Measurements from ENCODE around the gene RTKN2. TPM values are rescaled to one million over a fixed set of nuclear protein-coding genes. Genes with fewer than 3 reads are reported as not detected.

RTKN2 gene
- polyA plus RNA-seq, 1 donor from 2014 or later = 4.7 TPM

DNA sequence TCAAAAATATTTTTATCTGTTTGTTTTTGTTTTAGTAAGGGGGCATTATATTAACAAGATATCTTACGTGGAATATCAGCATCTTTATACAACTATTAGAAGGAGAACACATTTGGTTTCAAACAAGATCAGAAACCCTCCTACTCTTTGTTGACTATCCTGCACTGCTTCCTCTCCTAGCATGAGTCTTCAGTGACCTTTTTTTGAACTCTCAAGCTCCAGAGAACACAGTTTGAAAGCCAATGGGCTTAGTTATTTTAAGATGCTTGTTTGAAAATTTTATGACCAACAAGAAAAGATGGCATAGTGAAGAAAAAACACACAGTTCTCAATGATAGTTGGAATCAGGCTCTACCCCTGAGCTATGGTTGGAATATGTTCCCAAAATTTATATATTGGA is 37.2 kb upstream of the RTKN2 start:
- no peak for TF ChIP-seq TAF1 (IDR thresholded peaks at IDR 0.05; ENCODE audit: low read depth)
- no peak for TF ChIP-seq POLR2AphosphoS5 (IDR thresholded peaks at IDR 0.05)
- TF ChIP-seq, protein P1, sequence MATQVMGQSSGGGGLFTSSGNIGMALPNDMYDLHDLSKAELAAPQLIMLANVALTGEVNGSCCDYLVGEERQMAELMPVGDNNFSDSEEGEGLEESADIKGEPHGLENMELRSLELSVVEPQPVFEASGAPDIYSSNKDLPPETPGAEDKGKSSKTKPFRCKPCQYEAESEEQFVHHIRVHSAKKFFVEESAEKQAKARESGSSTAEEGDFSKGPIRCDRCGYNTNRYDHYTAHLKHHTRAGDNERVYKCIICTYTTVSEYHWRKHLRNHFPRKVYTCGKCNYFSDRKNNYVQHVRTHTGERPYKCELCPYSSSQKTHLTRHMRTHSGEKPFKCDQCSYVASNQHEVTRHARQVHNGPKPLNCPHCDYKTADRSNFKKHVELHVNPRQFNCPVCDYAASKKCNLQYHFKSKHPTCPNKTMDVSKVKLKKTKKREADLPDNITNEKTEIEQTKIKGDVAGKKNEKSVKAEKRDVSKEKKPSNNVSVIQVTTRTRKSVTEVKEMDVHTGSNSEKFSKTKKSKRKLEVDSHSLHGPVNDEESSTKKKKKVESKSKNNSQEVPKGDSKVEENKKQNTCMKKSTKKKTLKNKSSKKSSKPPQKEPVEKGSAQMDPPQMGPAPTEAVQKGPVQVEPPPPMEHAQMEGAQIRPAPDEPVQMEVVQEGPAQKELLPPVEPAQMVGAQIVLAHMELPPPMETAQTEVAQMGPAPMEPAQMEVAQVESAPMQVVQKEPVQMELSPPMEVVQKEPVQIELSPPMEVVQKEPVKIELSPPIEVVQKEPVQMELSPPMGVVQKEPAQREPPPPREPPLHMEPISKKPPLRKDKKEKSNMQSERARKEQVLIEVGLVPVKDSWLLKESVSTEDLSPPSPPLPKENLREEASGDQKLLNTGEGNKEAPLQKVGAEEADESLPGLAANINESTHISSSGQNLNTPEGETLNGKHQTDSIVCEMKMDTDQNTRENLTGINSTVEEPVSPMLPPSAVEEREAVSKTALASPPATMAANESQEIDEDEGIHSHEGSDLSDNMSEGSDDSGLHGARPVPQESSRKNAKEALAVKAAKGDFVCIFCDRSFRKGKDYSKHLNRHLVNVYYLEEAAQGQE (IDR thresholded peaks at IDR 0.05; ENCODE audit: borderline replicate concordance) = no peak
- no peak for TF ChIP-seq RAD21 (conservative IDR thresholded peaks at IDR 0.05)
- no peak for TF ChIP-seq SMC3 (conservative IDR thresholded peaks at IDR 0.05; ENCODE audit: poor library complexity)
- TF ChIP-seq EZH2 (IDR thresholded peaks at IDR 0.05; ENCODE audit: borderline replicate concordance, insufficient read depth, low read length, poor library complexity, severe bottlenecking) = no peak
- TF ChIP-seq MXI1 (conservative IDR thresholded peaks at IDR 0.05; ENCODE audit: poor library complexity, severe bottlenecking) = no peak
- TF ChIP-seq EP300 (conservative IDR thresholded peaks at IDR 0.05; ENCODE audit: poor library complexity, severe bottlenecking) = no peak
- TF ChIP-seq, protein P2, sequence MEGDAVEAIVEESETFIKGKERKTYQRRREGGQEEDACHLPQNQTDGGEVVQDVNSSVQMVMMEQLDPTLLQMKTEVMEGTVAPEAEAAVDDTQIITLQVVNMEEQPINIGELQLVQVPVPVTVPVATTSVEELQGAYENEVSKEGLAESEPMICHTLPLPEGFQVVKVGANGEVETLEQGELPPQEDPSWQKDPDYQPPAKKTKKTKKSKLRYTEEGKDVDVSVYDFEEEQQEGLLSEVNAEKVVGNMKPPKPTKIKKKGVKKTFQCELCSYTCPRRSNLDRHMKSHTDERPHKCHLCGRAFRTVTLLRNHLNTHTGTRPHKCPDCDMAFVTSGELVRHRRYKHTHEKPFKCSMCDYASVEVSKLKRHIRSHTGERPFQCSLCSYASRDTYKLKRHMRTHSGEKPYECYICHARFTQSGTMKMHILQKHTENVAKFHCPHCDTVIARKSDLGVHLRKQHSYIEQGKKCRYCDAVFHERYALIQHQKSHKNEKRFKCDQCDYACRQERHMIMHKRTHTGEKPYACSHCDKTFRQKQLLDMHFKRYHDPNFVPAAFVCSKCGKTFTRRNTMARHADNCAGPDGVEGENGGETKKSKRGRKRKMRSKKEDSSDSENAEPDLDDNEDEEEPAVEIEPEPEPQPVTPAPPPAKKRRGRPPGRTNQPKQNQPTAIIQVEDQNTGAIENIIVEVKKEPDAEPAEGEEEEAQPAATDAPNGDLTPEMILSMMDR (IDR thresholded peaks at IDR 0.05; ENCODE audit: poor library complexity, severe bottlenecking) = no peak
- Histone ChIP-seq H3K79me2 (replicated peaks; ENCODE audit: insufficient read depth, low read length) (no peaks in the 10 kb centered on the region), H3K9ac (ENCODE audit: low read length) (no peak overlapping the region), H3F3A (ENCODE audit: insufficient read depth, low read length, poor library complexity, severe bottlenecking) (no peaks in the 10 kb centered on the region), H3K9me3 (ENCODE audit: low read length) (no peaks in the 10 kb centered on the region), H3K4me3 (ENCODE audit: low read length) (no peak overlapping the region), H2AFZ (ENCODE audit: low read depth, low read length) (no peak overlapping the region), H3K36me3 (ENCODE audit: insufficient read depth, low read length) (no peaks in the 10 kb centered on the region), H4K20me1 (ENCODE audit: insufficient read depth) (no peaks in the 10 kb centered on the region), H3K27ac (ENCODE audit: low read length) (no peak overlapping the region), H3K27me3 (ENCODE audit: insufficient read depth, low read depth, low read length) (no peaks in the 10 kb centered on the region), H3K4me2 (ENCODE audit: low read length) (no peak overlapping the region), H3K9me2 (ENCODE audit: insufficient read depth, low read length) (no peaks in the 10 kb centered on the region)

DNA sequence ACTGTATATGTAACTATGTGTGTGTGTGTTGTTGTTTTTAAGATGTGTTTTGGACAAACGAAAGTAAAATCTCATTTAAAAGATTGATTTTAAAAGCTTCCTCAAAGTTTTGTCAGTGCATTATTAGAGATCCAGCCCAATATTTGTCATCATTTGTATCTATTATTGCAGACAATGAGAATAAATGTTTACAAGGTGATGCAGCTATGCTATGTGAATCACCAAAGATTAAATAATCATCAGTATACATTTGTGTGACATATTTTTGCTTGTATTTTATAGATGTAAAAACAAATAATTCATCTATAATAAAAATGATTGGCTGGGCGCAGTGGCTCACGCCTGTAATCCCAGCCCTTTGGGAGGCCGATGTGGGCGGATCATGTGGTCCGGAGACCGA is 35.3 kb upstream of the RTKN2 start:
- no peaks in the 10 kb centered on the region for H3K27me3 ChIP-seq (ENCODE audit: insufficient read depth, low read depth, low read length)
- H2AFZ ChIP-seq (ENCODE audit: low read depth, low read length) = no peak overlapping the region
- no peak overlapping the region for H3K9ac ChIP-seq (ENCODE audit: low read length)
- no peak overlapping the region for H3K27ac ChIP-seq (ENCODE audit: low read length)
- no peaks in the 10 kb centered on the region for H3K9me2 ChIP-seq (ENCODE audit: insufficient read depth, low read length)
- TF ChIP-seq, protein P1 (IDR thresholded peaks at IDR 0.05; ENCODE audit: borderline replicate concordance) = no peak
- no peak for TF ChIP-seq SMC3 (conservative IDR thresholded peaks at IDR 0.05; ENCODE audit: poor library complexity)
- TF ChIP-seq TAF1 (IDR thresholded peaks at IDR 0.05; ENCODE audit: low read depth) = no peak
- TF ChIP-seq POLR2AphosphoS5 (IDR thresholded peaks at IDR 0.05) = no peak
- no peak for TF ChIP-seq EZH2 (IDR thresholded peaks at IDR 0.05; ENCODE audit: borderline replicate concordance, insufficient read depth, low read length, poor library complexity, severe bottlenecking)
- TF ChIP-seq, protein P2 (IDR thresholded peaks at IDR 0.05; ENCODE audit: poor library complexity, severe bottlenecking) = no peak
- no peak for TF ChIP-seq EP300 (conservative IDR thresholded peaks at IDR 0.05; ENCODE audit: poor library complexity, severe bottlenecking)
- no peak for TF ChIP-seq MXI1 (conservative IDR thresholded peaks at IDR 0.05; ENCODE audit: poor library complexity, severe bottlenecking)
- no peak for TF ChIP-seq RAD21 (conservative IDR thresholded peaks at IDR 0.05)
- no peaks in the 10 kb centered on the region for H3F3A ChIP-seq (ENCODE audit: insufficient read depth, low read length, poor library complexity, severe bottlenecking)
- no peaks in the 10 kb centered on the region for H3K9me3 ChIP-seq (ENCODE audit: low read length)
- no peak overlapping the region for H3K4me2 ChIP-seq (ENCODE audit: low read length)
- no peaks in the 10 kb centered on the region for H3K79me2 ChIP-seq (replicated peaks; ENCODE audit: insufficient read depth, low read length)
- no peaks in the 10 kb centered on the region for H3K36me3 ChIP-seq (ENCODE audit: insufficient read depth, low read length)
- H4K20me1 ChIP-seq (ENCODE audit: insufficient read depth) = no peaks in the 10 kb centered on the region
- no peak overlapping the region for H3K4me3 ChIP-seq (ENCODE audit: low read length)

All from neural cell (in vitro differentiated cells).